ENCODE results near the gene P2RX2.

The P2RX2 gene

DNA sequence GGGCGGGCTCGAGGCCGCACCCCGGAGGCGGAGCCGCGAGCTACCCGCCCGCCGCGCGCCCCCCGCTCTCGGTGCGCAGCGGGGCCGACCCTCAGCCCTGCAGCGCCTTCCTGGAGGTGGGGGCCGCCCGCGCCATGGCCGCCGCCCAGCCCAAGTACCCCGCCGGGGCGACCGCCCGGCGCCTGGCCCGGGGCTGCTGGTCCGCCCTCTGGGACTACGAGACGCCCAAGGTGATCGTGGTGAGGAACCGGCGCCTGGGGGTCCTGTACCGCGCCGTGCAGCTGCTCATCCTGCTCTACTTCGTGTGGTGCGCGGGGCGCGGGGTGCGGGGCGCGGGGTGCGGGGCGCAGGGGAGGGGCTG lies at the start of gene P2RX2:
Gene P2RX2, plus strand, starts transcription at position 94 of the 361 bp plus-strand sequence. Its CDS starts 41 bp downstream, at position 135.
- no peak for DNase-seq (ENCODE audit: low read depth in 3 of 3)

DNA sequence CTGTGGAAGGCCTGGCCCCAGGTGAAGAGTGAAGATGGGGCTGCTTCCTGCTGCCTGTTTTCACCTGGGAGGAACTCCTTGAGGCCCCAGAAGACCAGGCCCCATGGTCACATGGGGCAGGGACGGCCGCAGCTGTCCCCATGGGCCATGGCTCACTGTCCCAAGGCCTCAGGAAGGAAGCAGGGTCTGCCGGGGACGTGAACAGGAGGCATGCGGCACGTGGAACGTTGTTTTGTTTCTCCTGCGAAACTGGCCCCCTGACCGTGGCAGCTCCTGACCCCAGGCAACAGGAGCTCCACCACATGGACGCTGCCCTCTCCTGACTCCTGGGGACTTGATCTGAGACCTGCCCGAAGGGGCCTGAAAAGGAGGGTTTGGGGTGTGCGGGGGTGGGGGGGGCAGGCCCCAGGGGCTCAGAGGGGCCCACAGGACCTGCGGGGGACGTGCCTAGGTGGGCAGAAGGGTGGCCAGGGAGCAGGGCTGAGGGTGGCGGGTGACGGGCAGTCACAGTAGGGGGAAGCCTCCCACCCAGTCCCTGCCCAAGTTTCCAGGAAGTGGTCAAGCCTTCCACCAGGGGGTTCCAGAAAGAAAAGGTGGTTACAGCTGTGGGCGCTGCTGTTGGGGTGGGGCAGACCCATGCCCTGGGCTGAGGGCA lies 49.6 kb upstream of the P2RX2 start:
- no peak for DNase-seq (ENCODE audit: low read depth in 3 of 3)

DNA sequence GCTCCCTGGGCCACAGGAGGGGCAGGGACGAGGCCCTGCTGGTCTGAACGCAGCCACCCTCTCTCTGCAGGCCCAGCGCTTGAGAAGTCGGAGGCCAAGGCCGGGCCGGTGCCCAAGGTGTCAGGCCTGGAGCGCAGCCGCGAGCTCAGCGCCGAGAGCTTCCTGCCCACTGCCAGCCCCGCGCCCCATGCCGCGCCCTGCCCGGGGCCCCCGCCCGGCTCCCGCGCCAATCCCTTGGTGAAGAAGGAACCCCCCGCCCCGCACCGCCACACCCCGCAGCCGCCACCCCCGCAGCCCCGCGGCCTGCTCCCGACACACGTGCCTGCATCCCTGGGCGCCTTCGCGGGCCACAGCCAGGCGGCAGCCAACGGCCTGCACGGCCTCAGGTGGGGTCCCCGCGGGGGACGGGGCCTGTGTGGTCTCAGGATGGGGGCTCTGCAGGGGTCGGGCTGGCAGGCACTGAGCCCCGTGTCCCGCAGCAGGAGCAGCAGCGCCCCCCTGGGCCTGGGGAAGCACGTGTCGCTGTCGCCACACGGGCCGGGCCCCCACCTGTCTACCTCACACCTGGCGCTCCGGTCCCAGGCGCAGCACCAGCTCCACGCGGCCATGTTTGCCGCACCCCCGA lies 48.6 kb upstream of the P2RX2 start:
- no peak for DNase-seq (ENCODE audit: low read depth in 3 of 3)

DNA sequence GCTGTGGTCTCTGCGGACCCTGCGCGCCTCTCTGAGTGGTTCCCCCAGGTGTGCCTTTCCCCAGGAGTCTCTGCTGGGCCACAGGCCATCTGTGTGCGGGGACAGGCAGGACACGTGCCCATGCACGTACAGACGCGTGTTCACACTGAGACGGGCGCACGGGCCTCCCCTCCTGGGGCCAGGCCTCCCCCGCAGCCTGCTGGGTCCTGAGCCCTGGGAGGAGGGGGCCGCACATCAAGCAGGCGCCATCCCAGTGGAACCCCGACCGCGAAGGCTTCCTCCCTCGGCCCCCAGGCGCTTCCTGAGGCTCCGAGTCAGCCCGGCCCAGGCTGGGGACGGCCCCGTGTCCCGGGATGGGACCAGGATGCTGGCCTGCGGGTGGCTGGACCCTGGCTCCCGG lies 47.9 kb upstream of the P2RX2 start:
- no peak for DNase-seq (ENCODE audit: low read depth in 3 of 3)

- DNase-seq (ENCODE audit: low read depth in 3 of 3), result no peak
Measured at GRCh38 chr12:132571051-132571450, 47.5 kb upstream of the P2RX2 start.

DNA sequence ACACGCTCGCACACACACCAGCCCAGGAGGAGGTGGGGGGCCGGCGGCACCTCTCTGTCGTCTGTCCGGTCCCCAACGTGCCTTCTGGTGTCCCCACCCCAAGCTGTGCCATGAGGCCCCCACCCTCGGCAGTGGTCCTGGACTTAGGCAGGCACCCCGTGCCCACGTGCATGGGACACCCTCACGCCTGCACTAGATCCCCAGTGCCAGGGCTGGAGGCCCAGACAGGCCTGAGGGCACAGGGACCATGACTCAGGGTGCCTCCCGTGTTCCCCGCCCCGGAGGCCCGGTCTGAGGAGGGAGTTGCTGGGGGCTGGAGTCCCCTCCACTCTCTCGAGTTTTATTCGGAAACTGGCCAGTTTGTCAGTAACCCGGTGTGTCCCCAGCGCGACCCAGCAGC lies 47.0 kb upstream of the P2RX2 start:
- DNase-seq (ENCODE audit: low read depth in 3 of 3), result no peak

DNA sequence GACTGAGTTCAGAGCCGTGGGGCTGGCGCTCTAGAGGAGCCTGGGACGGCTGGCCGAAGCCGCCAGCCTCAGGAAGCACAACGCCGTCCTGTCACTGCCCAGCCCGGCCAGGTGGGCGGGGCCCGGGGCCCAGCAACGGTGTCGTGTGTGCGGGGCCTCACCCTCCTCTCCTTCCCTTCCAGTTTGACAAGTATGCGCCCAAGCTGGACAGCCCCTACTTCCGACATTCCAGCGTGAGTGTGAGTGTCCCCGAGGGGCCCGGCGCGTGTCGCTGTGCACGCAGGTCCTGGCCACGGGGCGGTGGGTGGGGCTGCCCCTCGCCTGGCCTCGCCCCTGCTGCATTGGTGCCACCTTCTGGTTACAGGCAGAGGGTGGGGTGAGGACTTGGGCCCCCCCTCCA lies 46.5 kb upstream of the P2RX2 start:
- DNase-seq (ENCODE audit: low read depth in 3 of 3), result no peak

DNA sequence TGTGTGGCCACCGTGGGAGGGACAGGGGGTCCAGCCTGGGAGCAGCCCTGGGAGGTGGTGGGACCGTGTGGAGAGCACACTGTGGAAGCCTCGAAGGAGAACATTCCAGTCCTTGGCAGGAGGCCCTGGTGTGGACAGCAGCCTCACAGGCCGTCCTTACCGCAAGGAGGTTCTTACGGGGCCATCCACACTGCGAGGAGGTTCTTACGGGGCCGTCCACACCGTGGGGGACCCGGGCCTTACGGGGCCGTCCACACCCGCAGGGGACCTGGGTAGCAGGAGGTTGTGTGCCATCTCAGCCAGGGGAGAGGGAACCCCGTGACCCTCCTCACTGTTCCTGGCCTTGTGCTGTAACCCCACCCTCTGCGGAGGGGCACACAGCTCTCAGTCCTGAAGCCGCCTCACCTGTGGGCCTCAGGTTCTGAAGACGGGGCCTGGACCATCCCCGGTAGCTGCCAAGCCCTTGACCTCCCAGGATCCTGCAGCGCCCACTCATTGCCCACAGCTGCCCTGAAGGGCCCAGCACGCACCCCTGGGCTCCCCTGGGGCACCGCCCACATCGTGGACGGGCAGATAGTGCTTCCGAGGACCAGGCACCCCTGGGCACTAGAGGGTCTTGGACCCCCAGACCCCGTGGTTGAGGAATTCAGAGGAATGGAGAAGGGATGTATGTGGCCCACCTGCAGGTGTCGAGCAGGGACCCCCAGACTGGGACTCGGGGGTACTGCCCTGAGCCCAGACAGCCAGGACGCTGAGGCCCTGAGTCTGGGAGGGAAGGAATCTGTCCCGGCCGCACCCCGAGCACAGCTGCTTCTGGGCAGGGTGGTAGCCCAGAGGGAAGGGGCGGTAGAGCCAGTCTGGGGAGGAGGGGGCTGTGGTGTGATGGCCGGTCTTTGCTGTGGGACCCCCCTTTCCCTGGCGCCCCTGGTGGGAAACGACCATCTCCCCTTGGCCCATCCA lies 45.5 kb upstream of the P2RX2 start:
- no peak for DNase-seq (ENCODE audit: low read depth in 3 of 3)

DNA sequence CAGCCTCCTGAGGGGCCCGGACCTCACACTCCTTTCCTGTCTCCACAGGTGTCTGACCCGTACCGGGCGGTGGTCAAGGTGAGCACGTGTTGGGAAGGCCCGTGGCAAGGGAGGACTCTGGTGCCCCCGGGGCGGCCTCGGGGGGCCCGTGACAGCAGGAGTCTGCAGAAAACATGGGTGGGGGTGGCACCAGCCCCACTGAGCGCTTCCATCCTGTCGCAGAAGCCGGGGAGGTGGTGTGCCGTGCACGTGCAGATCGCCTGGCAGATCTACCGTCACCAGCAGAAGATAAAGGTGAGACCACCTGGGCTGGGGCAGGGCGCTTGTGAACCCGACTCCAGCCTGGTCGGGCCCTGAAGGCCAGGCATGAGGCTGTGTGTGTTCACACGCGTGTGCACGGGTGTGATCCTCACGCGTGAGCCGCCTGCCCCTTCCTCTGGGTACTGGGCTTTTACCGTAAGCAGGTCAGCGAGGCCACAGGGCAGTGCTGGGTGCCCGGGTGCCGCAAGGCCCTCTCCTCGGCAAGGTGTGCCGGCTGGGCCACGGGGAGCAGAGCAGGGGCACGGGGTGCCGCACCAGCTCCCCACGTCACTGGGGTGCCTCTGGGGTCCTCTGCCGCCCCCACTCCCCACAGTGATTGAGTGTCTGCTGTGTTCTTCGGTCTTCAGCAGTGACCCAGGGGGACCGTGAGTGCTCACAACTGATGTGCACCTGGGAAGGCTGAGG lies 44.1 kb upstream of the P2RX2 start:
- no peak for DNase-seq (ENCODE audit: low read depth in 3 of 3)

DNA sequence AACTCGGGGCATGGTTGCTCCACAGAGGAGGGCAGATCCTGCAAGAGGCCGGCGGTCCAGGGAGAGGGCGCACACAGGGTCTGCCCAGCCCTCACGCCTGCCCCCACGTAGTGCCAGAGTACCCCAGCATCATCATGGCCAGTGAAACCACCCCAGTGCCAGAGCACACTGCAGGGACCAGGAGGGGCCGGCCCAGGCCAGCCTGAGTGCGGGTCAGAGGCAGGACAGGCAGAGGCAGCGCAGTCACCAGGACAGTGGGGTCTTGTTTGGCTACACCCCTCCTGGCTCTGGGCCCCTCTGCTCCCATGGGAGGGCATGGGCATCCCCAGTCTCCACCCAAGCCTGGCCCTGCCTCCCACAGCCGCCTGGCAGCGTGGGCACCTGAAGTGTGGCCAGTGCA lies 42.9 kb upstream of the P2RX2 start:
- DNase-seq (ENCODE audit: low read depth in 3 of 3), result no peak

GRCh38 chr12:132576701-132577100 lies 41.9 kb upstream of the P2RX2 start:
- DNase-seq (ENCODE audit: low read depth in 3 of 3), result no peak

DNA sequence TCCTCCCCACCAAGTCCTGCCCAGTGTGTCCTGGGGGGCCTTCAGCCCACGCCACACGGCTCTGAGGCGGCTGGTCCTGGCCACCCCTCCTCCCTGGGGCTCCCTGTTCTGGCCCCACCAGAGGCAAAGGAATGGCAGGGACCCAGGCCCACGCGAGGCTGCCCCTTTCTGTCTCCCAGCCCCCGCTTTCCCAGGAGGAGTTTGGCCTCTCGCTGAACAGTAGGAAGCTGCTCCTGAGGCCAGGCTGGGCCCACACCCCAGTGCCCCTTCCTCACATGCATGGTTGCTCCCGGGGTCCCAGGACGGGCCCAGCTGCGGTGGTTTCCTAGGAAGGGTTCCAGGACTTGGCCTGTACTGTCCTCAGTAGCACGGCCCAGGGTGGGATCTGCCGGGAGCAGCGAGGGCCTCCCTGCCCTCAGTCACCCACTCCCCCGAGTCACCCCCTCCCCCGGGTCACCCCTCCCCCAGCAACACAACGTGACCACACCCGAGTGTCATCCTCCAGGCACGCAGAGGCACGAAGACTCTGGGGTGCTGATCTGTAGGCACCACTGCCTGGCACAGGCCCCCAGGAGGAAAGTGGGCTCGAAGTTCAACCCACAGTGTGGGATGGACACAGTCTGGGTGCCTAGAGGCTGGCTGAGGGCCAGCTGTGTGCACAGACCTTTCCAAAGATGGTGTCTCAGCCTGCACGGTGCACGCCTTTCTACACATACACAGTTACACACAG lies 41.2 kb upstream of the P2RX2 start:
- no peak for DNase-seq (ENCODE audit: low read depth in 3 of 3)

GRCh38 chr12:132578118-132578517 lies 40.5 kb upstream of the P2RX2 start:
- no peak for DNase-seq (ENCODE audit: low read depth in 3 of 3)

DNA sequence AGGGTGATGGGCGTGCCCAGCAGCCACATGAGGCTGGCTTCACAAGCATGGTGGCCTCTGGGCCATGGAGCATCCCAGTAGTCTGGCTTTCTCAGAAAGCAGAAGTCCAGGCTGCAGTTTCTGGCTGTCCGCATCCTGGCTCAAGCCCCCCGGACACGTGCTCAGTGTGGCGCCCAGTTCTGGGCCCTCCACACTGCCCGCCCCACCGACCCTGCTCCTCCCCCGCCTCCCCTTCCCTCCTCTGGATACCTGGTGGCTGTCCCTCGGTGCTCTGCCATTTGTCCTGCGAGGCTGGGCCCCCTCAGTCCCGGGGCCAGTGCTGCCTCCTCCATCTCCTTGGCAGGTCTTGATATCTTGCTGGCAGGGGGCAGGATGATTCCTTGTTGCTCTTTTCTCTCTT lies 39.8 kb upstream of the P2RX2 start:
- DNase-seq (ENCODE audit: low read depth in 3 of 3), result no peak

DNA sequence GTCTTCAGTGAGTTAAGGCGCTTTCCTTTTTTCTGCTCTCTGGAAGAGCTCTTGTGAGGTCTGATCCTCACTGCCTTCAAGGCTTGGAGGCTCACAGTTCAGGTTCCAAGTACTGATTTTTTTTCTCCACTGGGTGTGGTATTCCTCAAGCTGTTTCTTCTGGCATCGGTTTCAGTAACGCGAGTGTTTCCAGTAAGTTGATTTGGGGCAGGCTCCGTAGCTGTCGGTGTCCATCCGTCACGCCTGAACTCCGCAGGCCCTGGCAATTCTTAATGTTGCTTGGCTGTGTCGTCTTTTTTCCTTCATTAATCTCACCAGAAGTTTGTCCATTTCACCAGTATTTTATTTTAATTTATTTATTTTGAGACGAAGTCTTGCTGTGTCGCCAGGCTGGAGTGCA lies 38.8 kb upstream of the P2RX2 start:
- no peak for DNase-seq (ENCODE audit: low read depth in 3 of 3)

GRCh38 chr12:132580701-132581292 lies 37.8 kb upstream of the P2RX2 start:
- DNase-seq (ENCODE audit: low read depth in 3 of 3), result no peak

- DNase-seq (ENCODE audit: low read depth in 3 of 3), result no peak
Measured at GRCh38 chr12:132581348-132582057, 37.1 kb upstream of the P2RX2 start.

GRCh38 chr12:132582058-132582420 lies 36.5 kb upstream of the P2RX2 start:
- no peak for DNase-seq (ENCODE audit: low read depth in 3 of 3)

DNA sequence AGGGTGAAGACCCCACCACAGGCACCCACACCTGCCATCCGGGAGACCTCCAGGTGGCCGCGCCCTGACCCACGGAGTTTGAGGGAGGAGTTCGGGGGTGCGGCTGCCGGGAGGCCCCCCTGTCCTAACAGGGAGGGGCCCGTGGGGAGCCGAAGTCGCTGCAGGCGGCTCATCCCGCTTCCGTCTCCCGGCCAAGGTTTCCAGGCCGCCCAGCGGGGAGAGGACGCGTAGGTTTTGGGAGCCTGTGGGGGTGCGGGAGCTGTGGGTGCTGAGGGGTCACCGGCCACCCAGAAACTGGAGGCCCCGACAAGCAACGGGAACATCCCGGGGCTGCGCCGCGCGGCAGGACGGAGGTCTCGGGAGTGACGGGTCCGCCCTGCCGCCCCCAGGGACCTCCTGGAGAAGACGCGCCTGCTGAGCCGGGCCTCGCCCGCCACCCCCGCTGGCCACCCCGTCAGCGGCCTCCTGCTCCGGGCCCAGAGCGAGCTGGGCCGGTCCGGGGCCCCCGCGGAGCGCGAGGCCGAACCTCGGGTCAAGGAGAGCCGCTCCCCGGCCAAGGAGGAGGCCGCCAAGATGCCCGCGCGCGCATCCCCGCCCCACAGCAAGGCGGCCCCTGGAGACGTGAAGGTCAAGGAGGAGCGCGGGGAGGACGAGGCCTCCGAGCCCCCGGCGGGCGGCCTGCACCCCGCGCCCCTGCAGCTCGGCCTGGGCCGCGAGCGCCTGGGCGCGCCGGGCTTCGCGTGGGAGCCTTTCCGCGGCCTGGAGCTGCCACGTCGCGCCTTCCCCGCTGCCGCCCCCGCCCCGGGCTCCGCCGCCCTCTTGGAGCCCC lies 35.8 kb upstream of the P2RX2 start:
- no peak for DNase-seq (ENCODE audit: low read depth in 3 of 3)

- no peak for DNase-seq (ENCODE audit: low read depth in 3 of 3)
Measured at GRCh38 chr12:132583411-132583710, 35.2 kb upstream of the P2RX2 start.
